ENCODE data around the gene MYO1C. TPM values are rescaled to one million over a fixed set of nuclear protein-coding genes. Genes with fewer than 3 reads are reported as not detected.
"Not testable (repeated sequence)": the region's sequence is repeated elsewhere in the genome, so short reads cannot be mapped to it uniquely, and the experiment has no call there.

Gene MYO1C
- total and polyA plus RNA-seq, 9 of the 15 experiments (the other 6 are each of a cell fraction or from before 2014, with no cell fraction given), result 0.46 to 32.5 (median 11.6) TPM

- TF ChIP-seq BRCA1 (IDR thresholded peaks at IDR 0.05) (no peak), BRCA1 (CRISPR knock-in tag; IDR thresholded peaks at IDR 0.05) (no peak), HEY1 (CRISPR knock-in tag; IDR thresholded peaks at IDR 0.05; ENCODE audit: borderline replicate concordance) (no peak)
Observed at GRCh38 chr17:1446201-1446600, 46.3 kb downstream of the MYO1C start (continued).

- H3K9me1 ChIP-seq (ENCODE audit: control insufficient read depth, insufficient read depth, low read length); H3K27me3 ChIP-seq (ENCODE audit: control insufficient read depth in 2 of 2, insufficient read depth in 2 of 2, low read length in 2 of 2); H3K4me2 ChIP-seq (ENCODE audit: insufficient read depth, low read length); in situ Hi-C loops (cut with MboI); ATAC-seq; H3K9me3 ChIP-seq (replicated peaks; ENCODE audit: control insufficient read depth, insufficient read depth, low read depth, low read length); H4K20me1 ChIP-seq (replicated peaks; ENCODE audit: control insufficient read depth, insufficient read depth, low read length); BruUV-seq (replicated peaks); CTCF ChIA-PET (ENCODE audit: low intra/inter-chr PET ratio); intact Hi-C loops (cut with micrococcal nuclease); H3K4me1 ChIP-seq (replicated peaks in 1 of 2; ENCODE audit: control insufficient read depth in 2 of 2, insufficient read depth in 2 of 2, low read length in 2 of 2); H3K27ac ChIP-seq (ENCODE audit: extremely low read depth, low read depth, low read length); H3K4me3 ChIP-seq; FAIRE-seq; DNase-seq (ENCODE audit: extremely low read depth in 1 of 4, low spot score in 3 of 4); H2AFZ ChIP-seq (ENCODE audit: low read depth, low read length); H3K9ac ChIP-seq (ENCODE audit: insufficient read depth in 1 of 2, low read depth in 2 of 2, low read length in 2 of 2): not testable (repeated sequence)
- Histone ChIP-seq H3K79me2 (ENCODE audit: control insufficient read depth, insufficient read depth, low read length) (peaks cover 69% of the 10 kb centered on the region), H3K36me3 (ENCODE audit: control insufficient read depth, insufficient read depth, low read length) (peaks cover 26% of the 10 kb centered on the region; the same call in 1 of the 3 replicates)
- POLR2A ChIA-PET, result interaction anchor here (0.7 kb wide), 1 partner anchor 12 kb away, joined by 3 read pairs; no protein-coding TSS in a partner anchor
- WGBS (ENCODE audit: insufficient coverage, low coverage, missing lambda C conversion rate), result 60% methylated on average over 4 of the region's 4 CpGs
Observed at GRCh38 chr17:1445695-1446094, 46.8 kb downstream of the MYO1C start.

GRCh38 chr17:1442721-1443120, 49.8 kb downstream of the MYO1C start:
- H3K27ac ChIP-seq (ENCODE audit: extremely low read depth, low read depth, low read length); FAIRE-seq; H3K4me3 ChIP-seq; H2AFZ ChIP-seq (ENCODE audit: low read depth, low read length); intact Hi-C loops (cut with micrococcal nuclease); POLR2A ChIA-PET; H4K20me1 ChIP-seq (replicated peaks; ENCODE audit: control insufficient read depth, insufficient read depth, low read length); H3K27me3 ChIP-seq (ENCODE audit: control insufficient read depth in 2 of 2, insufficient read depth in 2 of 2, low read length in 2 of 2); DNase-seq (ENCODE audit: extremely low read depth in 1 of 4, low spot score in 3 of 4); H3K9me1 ChIP-seq (ENCODE audit: control insufficient read depth, insufficient read depth, low read length); BruUV-seq (replicated peaks); H3K9me3 ChIP-seq (replicated peaks; ENCODE audit: control insufficient read depth, insufficient read depth, low read depth, low read length); H3K4me2 ChIP-seq (ENCODE audit: insufficient read depth, low read length); H3K4me1 ChIP-seq (replicated peaks in 1 of 2; ENCODE audit: control insufficient read depth in 2 of 2, insufficient read depth in 2 of 2, low read length in 2 of 2); in situ Hi-C loops (cut with MboI); H3K9ac ChIP-seq (ENCODE audit: insufficient read depth in 1 of 2, low read depth in 2 of 2, low read length in 2 of 2); CTCF ChIA-PET (ENCODE audit: low intra/inter-chr PET ratio); ATAC-seq: not testable (repeated sequence)
- Histone ChIP-seq H3K79me2 (ENCODE audit: control insufficient read depth, insufficient read depth, low read length) (peaks cover 62% of the 10 kb centered on the region), H3K36me3 (ENCODE audit: control insufficient read depth, insufficient read depth, low read length) (peaks cover 14% of the 10 kb centered on the region; the same call in 2 of the 3 replicates)
- 92% methylated on average over 2 of the region's 6 CpGs for whole genome bisulfite sequencing (ENCODE audit: insufficient coverage, low coverage, missing lambda C conversion rate)
